Measurements from ENCODE around the gene GREB1L.
"Not testable (repeated sequence)": the region's sequence is repeated elsewhere in the genome, so short reads cannot be mapped to it uniquely, and the experiment has no call there.

GREB1L gene

DNA sequence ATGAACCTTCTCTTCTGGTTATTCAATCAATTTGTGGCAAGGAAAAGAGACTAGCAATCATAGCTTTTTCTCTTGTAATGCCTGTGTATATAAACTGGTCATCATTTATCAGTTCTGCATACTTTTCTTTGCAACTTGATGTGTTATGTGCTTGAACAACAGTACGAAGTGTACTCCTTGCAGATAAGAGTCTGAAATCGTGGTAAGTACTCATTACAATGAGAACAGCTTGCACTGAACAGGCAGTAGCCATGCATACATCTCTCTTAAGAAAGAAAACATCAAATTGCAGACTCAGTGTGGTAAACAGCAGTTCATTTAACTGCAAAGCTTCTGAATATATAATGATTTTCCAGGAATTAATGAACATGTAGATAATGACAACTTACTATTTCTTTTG lies 64.3 kb downstream of the GREB1L start:
- H3K27me3 ChIP-seq (ENCODE audit: insufficient read depth, poor library complexity, severe bottlenecking): peaks cover 18% of the 10 kb centered on the region
- TF ChIP-seq, protein P1, sequence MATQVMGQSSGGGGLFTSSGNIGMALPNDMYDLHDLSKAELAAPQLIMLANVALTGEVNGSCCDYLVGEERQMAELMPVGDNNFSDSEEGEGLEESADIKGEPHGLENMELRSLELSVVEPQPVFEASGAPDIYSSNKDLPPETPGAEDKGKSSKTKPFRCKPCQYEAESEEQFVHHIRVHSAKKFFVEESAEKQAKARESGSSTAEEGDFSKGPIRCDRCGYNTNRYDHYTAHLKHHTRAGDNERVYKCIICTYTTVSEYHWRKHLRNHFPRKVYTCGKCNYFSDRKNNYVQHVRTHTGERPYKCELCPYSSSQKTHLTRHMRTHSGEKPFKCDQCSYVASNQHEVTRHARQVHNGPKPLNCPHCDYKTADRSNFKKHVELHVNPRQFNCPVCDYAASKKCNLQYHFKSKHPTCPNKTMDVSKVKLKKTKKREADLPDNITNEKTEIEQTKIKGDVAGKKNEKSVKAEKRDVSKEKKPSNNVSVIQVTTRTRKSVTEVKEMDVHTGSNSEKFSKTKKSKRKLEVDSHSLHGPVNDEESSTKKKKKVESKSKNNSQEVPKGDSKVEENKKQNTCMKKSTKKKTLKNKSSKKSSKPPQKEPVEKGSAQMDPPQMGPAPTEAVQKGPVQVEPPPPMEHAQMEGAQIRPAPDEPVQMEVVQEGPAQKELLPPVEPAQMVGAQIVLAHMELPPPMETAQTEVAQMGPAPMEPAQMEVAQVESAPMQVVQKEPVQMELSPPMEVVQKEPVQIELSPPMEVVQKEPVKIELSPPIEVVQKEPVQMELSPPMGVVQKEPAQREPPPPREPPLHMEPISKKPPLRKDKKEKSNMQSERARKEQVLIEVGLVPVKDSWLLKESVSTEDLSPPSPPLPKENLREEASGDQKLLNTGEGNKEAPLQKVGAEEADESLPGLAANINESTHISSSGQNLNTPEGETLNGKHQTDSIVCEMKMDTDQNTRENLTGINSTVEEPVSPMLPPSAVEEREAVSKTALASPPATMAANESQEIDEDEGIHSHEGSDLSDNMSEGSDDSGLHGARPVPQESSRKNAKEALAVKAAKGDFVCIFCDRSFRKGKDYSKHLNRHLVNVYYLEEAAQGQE (IDR thresholded peaks at IDR 0.05; ENCODE audit: insufficient replicate concordance, low read depth): no peak
- TF ChIP-seq GABPA (IDR thresholded peaks at IDR 0.05; ENCODE audit: low read depth): no peak
- TF ChIP-seq, protein P2, sequence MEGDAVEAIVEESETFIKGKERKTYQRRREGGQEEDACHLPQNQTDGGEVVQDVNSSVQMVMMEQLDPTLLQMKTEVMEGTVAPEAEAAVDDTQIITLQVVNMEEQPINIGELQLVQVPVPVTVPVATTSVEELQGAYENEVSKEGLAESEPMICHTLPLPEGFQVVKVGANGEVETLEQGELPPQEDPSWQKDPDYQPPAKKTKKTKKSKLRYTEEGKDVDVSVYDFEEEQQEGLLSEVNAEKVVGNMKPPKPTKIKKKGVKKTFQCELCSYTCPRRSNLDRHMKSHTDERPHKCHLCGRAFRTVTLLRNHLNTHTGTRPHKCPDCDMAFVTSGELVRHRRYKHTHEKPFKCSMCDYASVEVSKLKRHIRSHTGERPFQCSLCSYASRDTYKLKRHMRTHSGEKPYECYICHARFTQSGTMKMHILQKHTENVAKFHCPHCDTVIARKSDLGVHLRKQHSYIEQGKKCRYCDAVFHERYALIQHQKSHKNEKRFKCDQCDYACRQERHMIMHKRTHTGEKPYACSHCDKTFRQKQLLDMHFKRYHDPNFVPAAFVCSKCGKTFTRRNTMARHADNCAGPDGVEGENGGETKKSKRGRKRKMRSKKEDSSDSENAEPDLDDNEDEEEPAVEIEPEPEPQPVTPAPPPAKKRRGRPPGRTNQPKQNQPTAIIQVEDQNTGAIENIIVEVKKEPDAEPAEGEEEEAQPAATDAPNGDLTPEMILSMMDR (IDR thresholded peaks at IDR 0.05; ENCODE audit: insufficient read depth, low read length): no peak
- TF ChIP-seq POLR2AphosphoS5 (IDR thresholded peaks at IDR 0.05; ENCODE audit: low read depth): no peak
- no peak for TF ChIP-seq SPI1 (IDR thresholded peaks at IDR 0.05; ENCODE audit: borderline replicate concordance, low read depth)
- H3K4me3 ChIP-seq (replicated peaks; ENCODE audit: insufficient read depth, low read length): no peak overlapping the region
- no peak overlapping the region for H3K27ac ChIP-seq (replicated peaks)
- no peak for DNase-seq (ENCODE audit: low read depth in 1 of 2, low spot score in 1 of 2)

DNA sequence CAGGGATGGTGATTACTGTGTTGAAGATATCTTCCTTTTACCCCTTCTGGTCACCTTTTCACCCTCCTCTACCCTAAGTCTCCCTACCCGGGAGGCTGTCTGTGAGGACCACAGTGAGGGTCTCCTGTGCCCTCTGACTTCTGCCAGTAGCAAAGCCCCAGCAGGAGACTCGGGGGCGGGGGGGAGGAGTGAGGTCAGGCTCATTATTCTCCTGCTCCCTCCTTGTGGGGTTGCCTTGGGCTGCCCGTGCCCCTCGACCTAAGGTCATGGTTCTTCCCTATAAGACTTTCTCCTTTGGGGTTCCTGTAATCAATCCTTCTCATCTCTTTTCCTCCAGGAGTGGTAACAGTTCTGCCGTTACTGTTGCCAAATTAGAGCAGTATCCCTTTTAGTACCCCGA lies 65.5 kb downstream of the GREB1L start:
- no peak overlapping the region for H3K27ac ChIP-seq (replicated peaks)
- peaks cover 15% of the 10 kb centered on the region for H3K27me3 ChIP-seq (ENCODE audit: insufficient read depth, poor library complexity, severe bottlenecking)
- no peak for DNase-seq (ENCODE audit: low read depth in 1 of 2, low spot score in 1 of 2)
- TF ChIP-seq GABPA (IDR thresholded peaks at IDR 0.05; ENCODE audit: low read depth): no peak
- TF ChIP-seq SPI1 (IDR thresholded peaks at IDR 0.05; ENCODE audit: borderline replicate concordance, low read depth): no peak
- TF ChIP-seq, protein P2 (IDR thresholded peaks at IDR 0.05; ENCODE audit: insufficient read depth, low read length): no peak
- TF ChIP-seq, protein P1 (IDR thresholded peaks at IDR 0.05; ENCODE audit: insufficient replicate concordance, low read depth): no peak
- no peak for TF ChIP-seq POLR2AphosphoS5 (IDR thresholded peaks at IDR 0.05; ENCODE audit: low read depth)
- no peak overlapping the region for H3K4me3 ChIP-seq (replicated peaks; ENCODE audit: insufficient read depth, low read length)

DNA sequence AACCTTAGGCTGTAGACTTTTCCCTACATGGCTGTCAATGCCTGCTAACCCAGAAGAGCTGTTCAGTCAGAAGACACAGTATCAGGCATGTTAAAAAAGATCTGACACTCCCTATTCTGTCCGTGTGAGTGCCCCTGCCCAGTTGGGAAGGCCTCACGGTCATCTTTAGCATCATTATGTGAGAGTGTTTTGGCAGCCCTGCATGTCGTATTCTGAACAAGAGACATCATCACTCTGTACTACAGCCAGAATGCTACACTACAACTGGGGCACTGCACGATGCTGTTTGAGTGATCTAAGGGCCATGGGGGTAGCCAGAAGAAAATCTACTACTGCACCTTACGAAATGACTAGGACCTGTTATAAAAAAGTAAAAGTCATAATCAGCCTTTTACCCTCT lies 67.2 kb downstream of the GREB1L start:
- DNase-seq (ENCODE audit: low read depth in 1 of 2, low spot score in 1 of 2): no peak
- Histone ChIP-seq H3K27me3 (ENCODE audit: insufficient read depth, poor library complexity, severe bottlenecking) (peaks cover 4% of the 10 kb centered on the region), H3K27ac (replicated peaks) (no peak overlapping the region), H3K4me3 (replicated peaks; ENCODE audit: insufficient read depth, low read length) (no peak overlapping the region)
- TF ChIP-seq GABPA (IDR thresholded peaks at IDR 0.05; ENCODE audit: low read depth) (no peak), SPI1 (IDR thresholded peaks at IDR 0.05; ENCODE audit: borderline replicate concordance, low read depth) (no peak), POLR2AphosphoS5 (IDR thresholded peaks at IDR 0.05; ENCODE audit: low read depth) (no peak)
- TF ChIP-seq, protein P2 (IDR thresholded peaks at IDR 0.05; ENCODE audit: insufficient read depth, low read length): no peak
- TF ChIP-seq, protein P1 (IDR thresholded peaks at IDR 0.05; ENCODE audit: insufficient replicate concordance, low read depth): no peak

DNA sequence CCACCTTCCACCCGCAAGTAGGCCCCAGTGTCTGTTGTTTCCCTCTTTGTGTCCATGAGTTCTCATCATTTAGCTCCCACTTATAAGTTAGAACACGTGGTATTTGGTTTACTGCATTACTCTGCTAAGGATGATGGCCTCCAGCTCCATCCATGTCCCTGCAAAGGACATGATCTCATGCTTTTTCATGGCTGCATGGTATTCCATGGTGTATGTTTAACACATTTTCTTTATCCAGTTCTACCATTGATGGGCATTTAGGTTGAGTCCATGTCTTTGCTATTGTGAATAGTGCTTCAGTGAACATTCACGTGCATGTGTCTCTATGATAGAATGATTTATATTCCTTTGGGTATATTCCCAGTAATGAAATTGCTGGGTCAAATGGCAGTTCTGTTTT lies 69.9 kb downstream of the GREB1L start:
- not testable (repeated sequence) for H3K27me3 ChIP-seq (ENCODE audit: insufficient read depth, poor library complexity, severe bottlenecking); DNase-seq (ENCODE audit: low read depth in 1 of 2, low spot score in 1 of 2)

More for the DNA sequence above, 69.9 kb downstream of the GREB1L start:
- not testable (repeated sequence) for H3K4me3 ChIP-seq (replicated peaks; ENCODE audit: insufficient read depth, low read length); H3K27ac ChIP-seq (replicated peaks)

All from HL-60 (cell line).